ENCODE data around the gene NFIA.

DNA sequence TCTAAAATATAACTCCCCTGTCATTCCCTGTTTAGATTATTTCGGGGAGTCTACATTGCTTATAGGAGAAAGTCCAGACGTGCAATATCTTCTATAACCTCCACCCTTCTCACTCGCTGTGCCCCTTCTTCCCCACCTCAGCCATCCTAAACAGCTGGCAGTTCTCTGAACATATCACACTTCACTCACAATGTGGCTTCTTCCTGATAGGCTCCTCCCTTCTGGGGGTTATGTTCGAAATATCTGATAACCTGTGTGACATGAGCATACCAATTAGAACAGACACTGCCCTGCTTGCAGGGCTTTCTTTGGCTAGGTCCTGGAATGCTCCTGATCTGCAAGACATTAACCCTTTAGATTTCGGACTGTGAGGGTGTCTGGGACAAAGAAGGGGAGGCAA lies 274.6 kb downstream of the NFIA start:
- TF ChIP-seq, protein P1, sequence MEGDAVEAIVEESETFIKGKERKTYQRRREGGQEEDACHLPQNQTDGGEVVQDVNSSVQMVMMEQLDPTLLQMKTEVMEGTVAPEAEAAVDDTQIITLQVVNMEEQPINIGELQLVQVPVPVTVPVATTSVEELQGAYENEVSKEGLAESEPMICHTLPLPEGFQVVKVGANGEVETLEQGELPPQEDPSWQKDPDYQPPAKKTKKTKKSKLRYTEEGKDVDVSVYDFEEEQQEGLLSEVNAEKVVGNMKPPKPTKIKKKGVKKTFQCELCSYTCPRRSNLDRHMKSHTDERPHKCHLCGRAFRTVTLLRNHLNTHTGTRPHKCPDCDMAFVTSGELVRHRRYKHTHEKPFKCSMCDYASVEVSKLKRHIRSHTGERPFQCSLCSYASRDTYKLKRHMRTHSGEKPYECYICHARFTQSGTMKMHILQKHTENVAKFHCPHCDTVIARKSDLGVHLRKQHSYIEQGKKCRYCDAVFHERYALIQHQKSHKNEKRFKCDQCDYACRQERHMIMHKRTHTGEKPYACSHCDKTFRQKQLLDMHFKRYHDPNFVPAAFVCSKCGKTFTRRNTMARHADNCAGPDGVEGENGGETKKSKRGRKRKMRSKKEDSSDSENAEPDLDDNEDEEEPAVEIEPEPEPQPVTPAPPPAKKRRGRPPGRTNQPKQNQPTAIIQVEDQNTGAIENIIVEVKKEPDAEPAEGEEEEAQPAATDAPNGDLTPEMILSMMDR (IDR thresholded peaks at IDR 0.05): no peak
- TF ChIP-seq POLR2A (IDR thresholded peaks at IDR 0.05): no peak

Measured in esophagus squamous epithelium (tissue), 4 donors.